Measurements from ENCODE around the gene EPHB6.

The EPHB6 gene

GRCh38 chr7:142898377-142899170, 43.7 kb downstream of the EPHB6 start:
- DNase-seq (ENCODE audit: low read depth): no peak

GRCh38 chr7:142899661-142900060, 44.8 kb downstream of the EPHB6 start:
- no peak for DNase-seq (ENCODE audit: low read depth)

- DNase-seq (ENCODE audit: low read depth): no peak
Measured at GRCh38 chr7:142901426-142902259, 46.8 kb downstream of the EPHB6 start.

GRCh38 chr7:142904128-142904527, 49.3 kb downstream of the EPHB6 start:
- DNase-seq (ENCODE audit: low read depth): no peak

GRCh38 chr7:142905759-142906158, 50.9 kb downstream of the EPHB6 start:
- DNase-seq (ENCODE audit: low read depth): no peak

GRCh38 chr7:142906643-142907042, 51.8 kb downstream of the EPHB6 start:
- no peak for DNase-seq (ENCODE audit: low read depth)

GRCh38 chr7:142908290-142908689, 53.4 kb downstream of the EPHB6 start:
- no peak for DNase-seq (ENCODE audit: low read depth)

GRCh38 chr7:142908921-142909890, 54.3 kb downstream of the EPHB6 start:
- no peak for DNase-seq (ENCODE audit: low read depth)

GRCh38 chr7:142910031-142910433, 55.2 kb downstream of the EPHB6 start:
- DNase-seq (ENCODE audit: low read depth): no peak

- DNase-seq (ENCODE audit: low read depth): no peak
Measured at GRCh38 chr7:142910481-142910880, 55.6 kb downstream of the EPHB6 start.

- no peak for DNase-seq (ENCODE audit: low read depth)
Measured at GRCh38 chr7:142913051-142913450, 58.2 kb downstream of the EPHB6 start.

GRCh38 chr7:142913566-142913965, 58.7 kb downstream of the EPHB6 start:
- DNase-seq (ENCODE audit: low read depth): no peak

GRCh38 chr7:142914121-142914520, 59.2 kb downstream of the EPHB6 start:
- no peak for DNase-seq (ENCODE audit: low read depth)

- DNase-seq (ENCODE audit: low read depth): no peak
Measured at GRCh38 chr7:142915315-142915714, 60.4 kb downstream of the EPHB6 start.

- DNase-seq (ENCODE audit: low read depth): no peak
Measured at GRCh38 chr7:142916508-142916907, 61.6 kb downstream of the EPHB6 start.

GRCh38 chr7:142917447-142917846, 62.6 kb downstream of the EPHB6 start:
- DNase-seq (ENCODE audit: low read depth): no peak

GRCh38 chr7:142918901-142919300, 64.0 kb downstream of the EPHB6 start:
- no peak for DNase-seq (ENCODE audit: low read depth)

GRCh38 chr7:142919656-142920055, 64.8 kb downstream of the EPHB6 start:
- DNase-seq (ENCODE audit: low read depth): no peak

Data from HS-5 (cell line).